B cell (primary cell): ENCODE data around the gene SDF2L1.

Experiments
- EZH2 ChIP-seq: IDR thresholded peaks from 2 replicates; pipeline ENCODE4 v1.6.1; 2012; ENCODE audit warnings: borderline replicate concordance, low read depth, mild to moderate bottlenecking, moderate library complexity, low read length; ENCODE audit not compliant: insufficient read depth, poor library complexity, severe bottlenecking
- TF ChIP-seq, protein P1 (sequence below): fragments of 200-600 bp; IDR thresholded peaks from one replicate; pipeline ENCODE4 v1.8.0; 2022; ENCODE audit warnings: antibody characterized with exemption, mild to moderate bottlenecking

DNA sequence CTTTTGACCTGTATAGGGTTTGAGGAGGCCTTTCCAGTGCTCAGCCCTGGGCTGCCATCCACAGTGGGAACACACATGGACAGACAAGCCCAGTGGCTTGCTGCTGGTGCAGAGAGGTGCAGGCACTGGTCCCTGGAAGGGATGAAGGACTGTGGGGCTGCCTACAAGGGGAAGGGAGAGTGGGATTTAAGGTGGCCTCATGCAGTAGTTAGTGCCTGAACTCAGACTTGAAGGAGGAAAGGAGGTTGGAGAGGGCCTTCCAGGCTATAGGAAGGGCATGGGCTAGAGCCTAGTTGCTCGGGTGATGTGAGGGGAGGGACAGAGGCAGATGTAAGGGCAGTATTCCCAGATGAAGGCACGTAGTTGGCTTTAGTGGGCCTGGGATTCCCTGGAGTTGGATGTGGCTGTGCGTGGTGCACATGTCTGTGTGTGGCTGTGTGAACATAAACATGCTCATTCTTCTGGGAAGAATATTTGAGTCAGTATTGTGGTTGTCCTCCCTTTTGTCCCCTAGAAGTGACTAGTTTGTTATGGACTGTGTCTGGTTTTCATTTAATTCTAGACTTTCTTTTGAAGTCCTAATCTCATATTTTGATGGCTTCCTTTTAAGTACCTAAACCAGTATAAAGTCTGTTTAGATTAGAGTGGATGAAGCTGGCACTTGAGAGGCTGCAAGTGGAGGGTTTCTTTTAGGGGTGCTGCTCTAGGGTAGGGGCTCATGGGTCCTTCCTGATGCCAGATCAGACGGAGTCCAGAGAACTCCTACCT, 30.7 kb upstream of the SDF2L1 start:
- TF ChIP-seq, protein P1, sequence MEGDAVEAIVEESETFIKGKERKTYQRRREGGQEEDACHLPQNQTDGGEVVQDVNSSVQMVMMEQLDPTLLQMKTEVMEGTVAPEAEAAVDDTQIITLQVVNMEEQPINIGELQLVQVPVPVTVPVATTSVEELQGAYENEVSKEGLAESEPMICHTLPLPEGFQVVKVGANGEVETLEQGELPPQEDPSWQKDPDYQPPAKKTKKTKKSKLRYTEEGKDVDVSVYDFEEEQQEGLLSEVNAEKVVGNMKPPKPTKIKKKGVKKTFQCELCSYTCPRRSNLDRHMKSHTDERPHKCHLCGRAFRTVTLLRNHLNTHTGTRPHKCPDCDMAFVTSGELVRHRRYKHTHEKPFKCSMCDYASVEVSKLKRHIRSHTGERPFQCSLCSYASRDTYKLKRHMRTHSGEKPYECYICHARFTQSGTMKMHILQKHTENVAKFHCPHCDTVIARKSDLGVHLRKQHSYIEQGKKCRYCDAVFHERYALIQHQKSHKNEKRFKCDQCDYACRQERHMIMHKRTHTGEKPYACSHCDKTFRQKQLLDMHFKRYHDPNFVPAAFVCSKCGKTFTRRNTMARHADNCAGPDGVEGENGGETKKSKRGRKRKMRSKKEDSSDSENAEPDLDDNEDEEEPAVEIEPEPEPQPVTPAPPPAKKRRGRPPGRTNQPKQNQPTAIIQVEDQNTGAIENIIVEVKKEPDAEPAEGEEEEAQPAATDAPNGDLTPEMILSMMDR = no peak
- TF ChIP-seq EZH2 = no peak
